GM21529 (cell line): ENCODE results near the gene FZD2.
"Not testable (repeated sequence)": the region's sequence is repeated elsewhere in the genome, so short reads cannot be mapped to it uniquely, and the experiment has no call there.

ENCODE experiments used
- ATAC-seq: cut with Tn5 transposase; IDR thresholded peaks from one replicate; pipeline ENCODE4 v1.9.1; 2021; ENCODE audit not compliant: unreplicated experiment

Gene FZD2

DNA sequence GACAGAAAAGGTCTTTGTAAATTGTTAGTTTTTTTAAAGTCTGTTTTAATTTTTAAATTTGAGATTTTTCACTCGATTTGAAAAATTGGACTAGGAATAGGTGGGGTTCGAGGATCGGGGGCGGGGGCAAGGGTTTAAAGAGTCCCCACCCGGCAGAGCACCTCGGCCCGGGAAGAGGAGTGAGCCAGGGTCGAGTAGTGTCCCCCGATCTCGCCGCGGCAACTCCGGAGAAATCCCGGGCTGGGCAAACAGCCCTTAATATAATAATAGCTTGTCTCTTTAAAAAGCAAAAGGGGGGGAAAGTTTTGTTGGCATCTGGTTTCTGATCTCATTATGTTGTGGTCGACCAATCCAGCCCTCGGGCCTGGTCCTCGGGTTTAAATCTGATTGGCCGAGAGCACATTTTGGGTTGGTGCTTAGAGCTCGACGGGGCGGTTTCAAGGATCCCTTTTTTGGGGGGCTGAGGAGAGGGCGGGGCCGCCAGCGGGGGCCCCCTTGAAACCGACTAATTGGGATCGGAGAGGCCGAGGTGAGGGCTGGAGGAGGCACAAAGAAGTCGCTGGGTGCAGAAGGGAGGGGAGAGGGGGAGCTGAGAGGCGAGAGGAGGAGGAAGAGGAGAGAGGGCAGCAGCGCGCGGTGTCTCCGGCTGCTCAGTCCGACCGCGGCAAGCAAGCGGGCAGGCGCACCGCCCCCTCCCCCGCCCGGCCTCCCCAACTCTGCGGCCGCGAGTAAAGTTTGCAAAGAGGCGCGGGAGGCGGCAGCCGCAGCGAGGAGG is at the start of gene FZD2:
TSS of gene FZD2 (plus strand) at position 653 of the 775 bp plus-strand sequence. CDS start 205 bp downstream, outside the sequence.
- ATAC-seq, result peak; percentile 60

DNA sequence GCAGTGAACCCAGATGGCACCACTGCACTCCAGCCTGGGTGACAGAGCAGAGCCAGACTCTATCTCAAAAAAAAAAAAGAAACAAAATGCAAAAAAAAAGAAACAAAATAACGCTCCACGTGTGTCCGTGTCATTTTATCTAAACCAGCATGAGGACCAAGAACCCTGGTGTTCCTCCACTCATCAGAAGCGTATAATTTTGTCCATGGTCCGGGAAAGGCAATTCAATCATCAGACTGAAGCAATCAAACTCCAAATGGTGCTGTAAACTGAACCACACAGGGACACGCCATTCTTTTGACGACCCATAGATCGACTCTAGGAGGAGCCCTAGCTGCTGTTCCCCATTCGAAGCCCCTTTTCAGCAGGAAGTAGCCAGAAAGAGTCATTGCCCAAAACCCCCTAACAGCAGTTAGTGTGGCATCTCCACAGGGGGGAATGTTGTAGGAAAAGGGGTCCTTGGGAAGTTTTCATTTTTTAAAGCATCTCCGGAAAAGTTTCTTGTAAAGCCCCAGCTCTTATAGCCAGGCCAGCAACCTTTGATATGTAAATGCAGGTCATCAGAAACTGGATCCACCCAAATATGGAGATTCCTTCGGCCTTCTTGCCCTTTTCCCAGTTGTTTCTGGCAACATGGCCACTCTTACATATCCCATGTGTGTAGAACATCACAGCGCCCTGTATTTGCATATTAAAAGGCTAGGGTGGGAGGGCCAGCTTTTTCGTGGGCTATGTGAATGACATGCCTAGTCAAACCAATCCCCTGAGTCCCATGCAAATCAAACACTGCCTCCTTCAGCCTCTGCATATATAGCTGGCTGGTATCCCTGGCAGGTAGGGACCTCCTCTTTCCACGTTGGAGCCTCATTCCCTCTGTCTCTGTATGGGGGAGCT is 45.8 kb upstream of the FZD2 start:
- not testable (repeated sequence) for ATAC-seq

DNA sequence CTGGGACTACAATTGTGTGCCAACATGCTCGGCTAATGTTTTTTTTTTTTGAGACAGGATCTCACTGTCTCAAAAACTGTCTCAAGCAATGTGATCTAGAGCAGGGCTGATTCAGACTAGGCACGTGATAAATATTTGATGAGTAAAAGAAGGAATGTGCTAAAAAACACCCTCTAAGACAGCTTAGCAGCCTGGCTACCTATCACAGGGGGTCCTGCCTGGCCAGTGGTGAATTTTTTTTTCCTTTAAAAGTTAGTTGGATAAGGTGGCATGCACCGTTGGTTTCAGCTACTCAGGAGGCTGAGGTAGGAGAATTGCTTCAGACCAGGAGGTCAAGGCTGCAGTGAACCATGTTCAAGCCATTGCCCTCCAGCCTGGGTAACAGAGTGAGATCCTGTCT is 39.3 kb upstream of the FZD2 start:
- no peak for ATAC-seq

DNA sequence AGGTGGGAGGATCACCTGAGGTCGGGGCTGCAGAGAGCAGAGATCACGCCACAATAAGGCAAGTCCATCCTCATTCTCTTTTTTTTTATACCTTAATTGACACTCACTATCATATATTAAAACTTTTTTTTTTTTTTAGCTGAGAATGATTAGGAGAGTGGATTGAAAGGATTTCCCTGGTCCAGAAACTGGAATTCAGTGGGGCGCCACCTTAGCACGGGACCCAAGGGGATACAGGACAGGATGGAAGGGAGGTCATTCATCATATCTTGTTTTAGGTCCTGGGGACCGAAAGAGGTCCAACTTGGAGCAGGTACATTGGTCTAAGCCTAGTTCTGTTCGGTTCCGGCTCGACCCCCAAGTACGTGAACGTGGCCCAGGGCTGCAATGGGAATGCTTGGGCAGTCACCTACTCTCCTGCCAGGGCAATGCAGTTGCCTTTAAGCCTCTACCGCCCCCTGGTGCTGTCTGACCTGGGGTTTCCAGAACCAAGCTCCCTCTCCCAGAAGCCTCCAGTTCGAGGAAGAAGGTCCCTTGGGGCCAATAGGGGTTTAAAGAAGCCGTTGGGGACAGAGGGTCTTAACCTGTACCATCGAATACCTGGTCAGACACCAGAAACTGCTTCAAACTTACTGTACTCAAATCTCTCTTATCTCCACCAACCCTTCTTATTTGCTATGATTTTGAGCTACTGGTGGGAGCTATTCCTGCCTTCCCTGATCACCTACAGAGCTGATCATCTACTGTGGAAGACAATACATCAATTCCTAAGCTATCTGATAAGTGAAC is 34.2 kb upstream of the FZD2 start:
- no peak for ATAC-seq

DNA sequence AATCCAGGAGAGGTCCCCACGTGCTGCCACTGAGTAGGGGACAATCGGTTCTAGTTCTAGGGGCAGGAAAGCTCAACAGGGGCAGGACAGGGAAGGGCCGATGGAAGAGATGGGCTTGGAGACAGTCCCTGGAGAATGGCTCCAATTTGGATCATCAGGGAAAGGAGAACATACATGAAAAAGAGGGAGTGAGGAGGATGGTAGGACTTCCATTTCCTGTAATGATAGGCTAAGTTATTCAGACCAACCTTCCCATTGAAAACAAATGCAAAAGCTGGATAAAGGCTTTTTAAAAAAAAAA is 33.7 kb upstream of the FZD2 start:
- ATAC-seq, result no peak

DNA sequence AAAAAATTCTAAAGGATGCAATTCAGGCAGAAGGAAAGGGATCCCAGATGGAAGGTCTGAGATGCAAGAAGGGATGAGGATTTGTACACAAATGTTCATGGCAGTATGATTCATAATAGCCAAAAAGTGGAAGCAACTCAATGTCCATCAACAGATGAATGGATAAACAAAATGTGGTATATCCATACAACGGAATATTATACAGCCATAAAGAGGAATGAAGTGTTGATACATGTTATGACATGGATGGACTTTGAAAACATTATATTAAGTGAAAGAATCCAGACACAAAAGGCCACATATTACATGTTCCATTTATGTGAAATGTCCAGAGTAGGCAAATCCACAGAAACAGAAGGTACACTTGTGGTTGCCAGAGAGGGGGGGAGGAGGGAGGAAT is 30.2 kb upstream of the FZD2 start:
- no peak for ATAC-seq

DNA sequence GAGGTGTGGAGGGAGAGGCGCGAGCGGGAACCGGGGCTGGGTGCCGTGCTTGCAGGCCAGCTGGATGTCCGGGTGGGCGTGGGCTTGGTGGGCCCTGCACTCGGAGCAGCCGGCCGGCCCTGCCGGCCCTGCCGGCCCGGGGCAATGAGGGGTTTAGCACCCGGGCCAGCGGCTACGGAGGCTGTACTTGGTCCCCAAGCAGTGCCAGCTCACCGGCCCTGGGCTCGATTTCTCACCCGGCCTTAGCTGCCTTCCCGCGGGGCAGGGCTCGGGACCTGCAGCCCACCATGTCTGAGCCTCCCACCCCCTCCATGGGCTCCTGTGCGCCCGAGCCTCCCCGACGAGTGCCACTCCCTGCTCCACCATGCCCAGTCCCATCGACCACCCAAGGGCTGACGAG is 29.3 kb upstream of the FZD2 start:
- no peak for ATAC-seq

DNA sequence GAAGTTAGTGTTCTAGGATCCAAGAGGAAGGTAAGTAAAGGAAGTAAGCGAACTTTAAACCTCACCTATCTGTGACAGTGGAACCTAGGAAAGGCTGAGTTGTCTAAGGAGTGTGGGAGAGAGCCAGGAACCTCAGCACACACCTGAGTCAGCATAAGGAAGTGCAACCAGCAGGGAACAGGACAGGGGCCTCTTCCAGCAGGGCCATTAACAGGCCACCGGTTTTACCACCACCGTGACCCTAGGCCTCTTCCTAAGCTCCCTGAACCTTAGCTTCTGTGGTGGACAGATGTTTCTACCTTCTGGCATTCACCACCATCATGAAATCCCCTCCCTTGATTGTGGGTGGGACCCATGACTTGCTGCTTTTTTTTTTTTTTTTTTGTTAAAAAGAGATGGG is 27.4 kb upstream of the FZD2 start:
- no peak for ATAC-seq

DNA sequence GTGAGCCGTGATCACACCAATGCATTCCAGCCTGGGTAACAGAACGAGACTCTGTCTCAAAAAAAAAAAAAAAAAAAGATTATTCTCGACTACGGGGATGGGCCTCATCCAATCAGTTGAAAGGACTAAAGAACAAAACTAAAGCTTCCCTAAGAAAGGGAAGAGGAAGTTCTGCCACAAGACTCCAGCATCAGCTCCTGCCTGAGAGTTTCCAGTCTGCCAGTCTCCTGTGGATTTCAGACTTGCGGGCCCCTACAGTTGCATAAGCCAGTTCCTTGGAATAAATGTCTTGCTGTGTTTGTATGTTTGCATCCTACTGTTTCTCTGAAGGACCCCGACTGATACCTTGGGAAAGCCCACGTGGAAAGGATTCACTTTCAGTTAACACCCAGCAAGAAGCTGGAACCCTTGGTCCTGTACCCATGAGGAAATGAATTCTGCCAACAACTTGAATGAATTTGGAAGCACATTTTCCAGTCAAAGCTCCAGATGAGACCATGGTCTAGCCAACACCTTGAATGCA is 26.3 kb upstream of the FZD2 start:
- no peak for ATAC-seq

DNA sequence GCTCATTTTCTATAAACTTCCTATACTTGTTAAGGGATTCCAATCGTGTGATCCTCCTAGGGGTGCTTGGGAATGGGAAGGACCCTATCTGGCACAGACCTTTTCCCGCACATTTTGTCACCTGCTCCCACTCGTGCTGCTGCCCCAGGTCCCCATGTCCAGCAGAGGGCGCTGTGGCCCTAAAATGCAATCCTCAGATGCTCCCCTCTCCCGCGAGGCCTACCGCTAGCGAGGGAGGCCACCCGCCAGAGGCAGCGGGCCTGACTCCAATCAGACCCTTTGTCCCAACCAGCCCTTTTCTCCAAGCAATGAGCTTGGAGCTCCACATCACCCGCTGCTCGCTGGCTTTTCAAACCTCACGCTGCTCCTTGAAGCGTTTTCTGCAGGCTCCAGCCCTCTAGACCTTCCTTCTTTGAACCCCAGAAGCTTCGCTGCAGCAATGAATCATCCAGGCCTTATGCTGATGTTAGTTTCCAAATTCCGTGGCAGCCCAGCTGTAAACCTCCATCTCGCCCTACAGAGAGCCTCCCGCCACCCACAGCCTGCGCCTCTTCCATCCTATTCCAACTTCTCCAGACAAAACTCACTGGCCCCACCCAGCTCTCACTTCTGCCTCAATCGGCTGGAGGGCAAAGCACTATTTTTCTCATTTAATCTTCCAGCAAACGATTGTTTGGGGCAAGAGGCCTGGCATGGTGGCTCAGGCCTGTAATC is 23.6 kb upstream of the FZD2 start:
- no peak for ATAC-seq

DNA sequence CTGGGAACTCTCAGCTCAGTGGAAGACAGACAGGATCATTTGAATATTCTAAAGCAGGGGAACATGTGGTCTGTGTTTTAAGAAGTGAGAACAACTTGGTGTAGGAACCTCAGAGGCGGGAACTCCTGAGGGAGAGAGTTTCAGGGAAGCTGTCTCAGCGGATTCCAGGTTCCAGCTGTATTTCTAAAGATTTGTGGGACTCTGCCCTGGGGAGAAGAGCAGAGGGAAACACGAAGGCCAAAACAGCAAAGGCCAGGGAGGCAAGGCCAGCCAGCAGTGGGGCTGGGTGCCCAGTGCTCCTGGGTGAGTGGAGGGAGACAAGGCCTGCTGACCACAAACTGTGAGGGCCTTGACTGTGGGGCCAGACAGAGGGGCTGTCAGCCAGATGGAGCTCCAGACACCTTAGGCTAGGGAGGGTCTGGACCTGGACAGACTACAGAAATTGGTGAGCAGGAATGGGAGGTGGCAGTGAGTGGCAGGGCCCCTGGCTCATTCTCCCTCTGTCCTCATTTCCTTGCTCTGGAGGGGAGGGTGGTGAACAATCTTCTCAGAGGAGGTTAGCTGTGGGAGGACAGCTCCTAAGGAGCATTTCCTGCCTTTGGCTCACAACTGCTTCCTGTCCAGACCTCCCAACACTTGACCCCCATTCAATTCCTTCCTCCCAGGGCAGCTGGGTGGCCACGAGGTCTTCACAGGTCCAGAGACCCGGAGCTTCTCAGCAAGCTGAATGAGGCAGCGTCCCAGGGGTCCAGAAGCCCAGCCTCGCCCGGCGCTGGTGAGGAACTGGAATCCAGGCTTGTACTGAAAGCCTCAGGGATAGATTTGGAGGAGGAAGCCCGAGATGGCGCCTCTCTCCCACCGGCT is 21.0 kb upstream of the FZD2 start:
- no peak for ATAC-seq

DNA sequence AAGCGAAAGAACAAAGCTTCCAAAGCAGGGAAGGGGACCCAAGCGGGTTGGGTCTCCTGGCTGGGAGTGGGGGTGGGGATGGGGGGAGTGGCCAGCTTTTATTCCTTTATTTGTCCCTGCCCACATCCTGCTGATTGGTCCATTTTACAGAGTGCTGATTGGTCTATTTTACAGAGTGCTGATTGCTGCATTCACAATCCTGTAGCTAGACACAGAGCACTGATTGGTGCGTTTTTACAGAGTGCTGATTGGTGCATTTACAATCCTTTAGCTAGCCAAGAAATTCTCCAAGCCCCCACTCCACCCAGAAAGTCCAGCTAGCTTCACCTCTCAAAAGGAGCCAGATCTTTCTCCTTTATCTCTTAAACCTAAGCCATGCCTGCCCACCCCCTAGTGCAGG is 19.4 kb upstream of the FZD2 start:
- ATAC-seq, result not testable (repeated sequence)

DNA sequence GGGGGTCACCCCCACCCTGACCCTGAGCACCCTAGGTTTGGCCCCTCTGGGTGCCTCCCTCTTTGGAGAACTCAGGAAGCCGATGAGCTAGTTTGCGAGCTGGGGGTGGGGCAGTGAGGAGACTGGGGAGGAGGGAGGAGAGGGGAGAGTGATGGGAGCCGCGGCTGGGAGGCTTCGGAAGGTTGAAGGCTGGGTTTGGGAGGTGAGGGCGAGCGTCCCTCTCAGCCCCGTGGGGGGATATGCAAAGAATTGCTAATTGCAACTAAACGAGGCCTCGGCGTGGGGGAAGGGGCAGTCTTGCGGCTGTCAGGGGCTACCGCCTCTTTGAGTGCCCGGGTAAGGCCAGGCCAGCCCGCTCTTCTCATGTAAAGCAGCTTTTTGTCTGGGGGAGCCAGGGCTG is 17.6 kb upstream of the FZD2 start:
- no peak for ATAC-seq

DNA sequence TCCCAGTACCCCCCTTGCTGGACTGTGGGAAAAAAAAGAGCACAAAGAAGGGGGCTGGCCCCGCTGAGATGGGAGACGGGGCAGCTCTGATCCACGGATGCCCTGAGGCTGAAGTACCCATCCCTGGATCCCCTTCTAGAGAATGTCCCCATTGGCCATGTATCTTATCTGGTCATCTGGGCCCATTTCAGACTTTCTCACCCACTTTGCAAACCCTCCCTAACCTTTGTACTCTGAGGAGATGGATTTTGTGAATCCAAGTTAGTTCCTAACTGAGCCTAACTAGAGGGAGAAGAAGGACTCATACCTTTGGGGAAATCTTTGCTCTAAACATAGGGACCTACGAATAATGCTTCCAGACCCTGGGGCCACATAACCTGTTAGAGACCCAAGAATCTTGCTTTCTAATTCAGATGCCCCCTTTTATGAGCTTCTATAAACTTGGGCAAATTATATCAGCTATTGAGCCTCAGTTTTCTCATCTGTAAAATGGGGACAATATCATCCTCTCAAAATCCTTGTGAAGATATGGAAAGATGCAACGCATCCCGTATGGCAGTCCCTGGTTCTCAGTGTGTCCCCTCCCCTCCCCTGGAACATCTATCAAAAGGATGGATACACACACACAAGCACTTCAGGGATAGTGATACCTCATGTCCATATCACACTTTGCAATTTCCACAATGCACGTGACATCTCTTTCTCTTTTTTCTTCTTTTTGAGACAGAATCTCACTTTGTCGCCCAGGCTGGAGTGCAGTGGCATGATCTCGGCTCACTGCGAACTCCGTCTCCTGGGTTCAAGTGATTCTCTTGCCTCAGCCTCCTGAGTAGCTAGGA is 16.8 kb upstream of the FZD2 start:
- ATAC-seq, result no peak

DNA sequence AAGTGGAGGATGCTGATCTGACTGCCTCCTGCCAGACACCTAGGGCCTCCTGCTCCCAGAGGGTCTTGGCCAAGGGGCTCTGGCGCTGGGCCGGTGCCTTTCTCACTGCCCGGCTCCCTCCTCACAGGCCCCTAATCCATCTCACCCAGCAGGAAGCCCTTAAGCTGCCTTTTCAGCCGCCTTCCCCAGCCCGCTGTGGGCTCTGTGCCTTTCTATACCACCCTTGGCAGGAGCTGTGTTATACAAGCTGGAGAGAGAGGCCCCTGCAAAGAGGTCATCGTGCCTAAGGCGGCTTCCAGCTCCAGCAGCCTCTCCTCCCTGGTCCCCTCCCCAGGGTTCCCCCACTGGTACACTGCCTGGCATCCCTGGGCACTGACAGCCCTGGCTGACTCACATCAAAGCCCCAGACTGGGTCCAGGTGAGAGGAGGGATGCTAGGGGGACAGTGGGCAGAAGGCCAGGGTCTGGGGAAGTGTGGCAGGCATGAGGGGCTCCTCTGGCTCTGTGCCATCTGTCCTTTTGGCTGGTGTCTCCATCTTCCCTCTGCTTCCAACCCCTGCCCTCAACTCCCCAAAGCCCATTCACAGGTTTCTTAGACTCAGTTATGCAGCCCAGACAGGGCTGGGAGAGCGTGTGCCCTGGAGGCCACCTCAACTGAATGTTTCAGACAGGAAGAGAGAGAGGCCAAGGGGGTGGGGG is 15.3 kb upstream of the FZD2 start:
- ATAC-seq, result no peak

DNA sequence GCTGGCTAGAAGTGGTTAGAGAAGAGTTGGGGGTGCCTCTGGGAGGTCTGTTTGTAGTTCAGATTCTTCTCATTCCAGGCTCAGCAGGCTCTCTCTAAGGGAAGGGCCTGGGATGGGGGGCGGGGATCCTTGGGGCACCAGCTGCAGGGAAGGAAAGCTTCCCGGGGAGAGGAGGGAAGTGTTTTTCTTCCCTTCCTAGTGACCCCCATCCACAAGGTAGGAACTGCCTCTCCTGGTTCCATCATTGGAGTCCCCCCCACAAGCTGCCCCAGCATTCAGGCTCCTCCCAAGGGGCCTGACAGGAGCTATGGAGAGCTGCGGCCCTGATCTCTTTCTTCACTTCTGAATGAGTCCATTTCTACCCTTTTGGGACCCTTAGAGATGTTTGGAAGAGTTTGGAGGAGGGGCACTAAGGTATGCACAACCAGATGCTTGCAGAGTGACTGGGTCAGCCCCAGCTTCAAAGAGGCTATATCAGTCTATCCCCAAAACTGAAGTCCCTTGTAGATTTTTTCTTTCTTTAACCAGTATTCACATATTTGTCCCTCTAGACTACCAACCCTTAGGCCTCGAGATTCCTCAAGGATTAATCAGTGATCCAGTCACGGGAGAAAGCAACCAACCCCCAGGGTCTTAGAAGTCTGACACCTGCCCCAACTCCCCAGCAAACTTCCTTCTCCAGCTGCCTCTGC is 13.9 kb upstream of the FZD2 start:
- ATAC-seq, result no peak

DNA sequence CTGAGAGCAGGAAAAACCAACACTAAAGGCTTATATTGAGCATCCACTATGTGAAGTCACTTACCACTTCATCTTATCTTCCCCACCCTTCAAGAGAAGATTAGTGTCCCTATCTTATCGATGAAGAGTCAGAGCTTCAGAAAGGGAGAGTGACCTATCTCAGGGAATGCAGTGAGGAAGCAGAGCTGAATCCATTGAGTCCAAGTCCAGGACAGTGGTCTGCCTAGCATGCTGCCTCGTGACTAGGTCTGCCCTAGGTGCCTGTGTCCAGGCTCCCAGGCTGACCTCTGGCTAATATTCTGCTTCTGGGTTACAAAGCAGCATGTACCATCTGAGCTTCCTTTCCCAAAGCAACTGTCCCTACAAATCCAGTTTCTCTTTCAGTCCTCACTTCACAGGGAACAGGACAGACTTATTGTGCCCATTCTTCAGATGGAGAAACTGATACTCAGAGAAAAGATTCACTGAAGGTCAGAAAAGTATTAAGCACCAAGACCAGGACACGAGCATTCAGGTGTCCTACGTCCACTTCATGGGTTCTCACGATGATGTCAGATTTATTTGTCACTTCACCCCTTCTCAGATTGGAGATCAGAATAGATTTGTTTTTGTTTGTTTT is 13.3 kb upstream of the FZD2 start:
- ATAC-seq, result no peak
